NCI-H2107 treated with DMSO at 0.1 percent for 48 hours (cell line): Measurements from ENCODE around the gene PTPRR.
"Not testable (repeated sequence)": the region's sequence is repeated elsewhere in the genome, so short reads cannot be mapped to it uniquely, and the experiment has no call there.

Experiments used
- DNase-seq: peaks from one replicate; lab custom pipeline; 2025; ENCODE audit not compliant: unreplicated experiment; lab: John Stamatoyannopoulos, UW

PTPRR gene

GRCh38 chr12:70749931-70750330 is 170.6 kb downstream of the PTPRR start:
- DNase-seq: no peak

- DNase-seq: no peak
Measured at GRCh38 chr12:70748809-70749208, 171.7 kb downstream of the PTPRR start.

- no peak for DNase-seq
Measured at GRCh38 chr12:70747445-70748260, 172.9 kb downstream of the PTPRR start.

GRCh38 chr12:70745048-70745447 is 175.5 kb downstream of the PTPRR start:
- no peak for DNase-seq

- DNase-seq: no peak
Measured at GRCh38 chr12:70744178-70744577, 176.4 kb downstream of the PTPRR start.

- DNase-seq: no peak
Measured at GRCh38 chr12:70741256-70741655, 179.3 kb downstream of the PTPRR start.

- no peak for DNase-seq
Measured at GRCh38 chr12:70739756-70740155, 180.8 kb downstream of the PTPRR start.

- no peak for DNase-seq
Measured at GRCh38 chr12:70736351-70737133, 184.0 kb downstream of the PTPRR start.

GRCh38 chr12:70735197-70735596 is 185.3 kb downstream of the PTPRR start:
- not testable (repeated sequence) for DNase-seq

GRCh38 chr12:70733385-70733784 is 187.2 kb downstream of the PTPRR start:
- DNase-seq: peak; percentile 36

- DNase-seq: no peak
Measured at GRCh38 chr12:70732287-70732686, 188.3 kb downstream of the PTPRR start.

GRCh38 chr12:70730675-70731180 is 189.8 kb downstream of the PTPRR start:
- no peak for DNase-seq

- DNase-seq: no peak
Measured at GRCh38 chr12:70724444-70724843, 196.1 kb downstream of the PTPRR start.

GRCh38 chr12:70722584-70723343 is 197.8 kb downstream of the PTPRR start:
- no peak for DNase-seq

- no peak for DNase-seq
Measured at GRCh38 chr12:70721656-70722357, 198.7 kb downstream of the PTPRR start.

- no peak for DNase-seq
Measured at GRCh38 chr12:70721216-70721615, 199.3 kb downstream of the PTPRR start.

- no peak for DNase-seq
Measured at GRCh38 chr12:70719672-70720420, 200.7 kb downstream of the PTPRR start.

GRCh38 chr12:70719071-70719470 is 201.5 kb downstream of the PTPRR start:
- no peak for DNase-seq

- DNase-seq: no peak
Measured at GRCh38 chr12:70711831-70712230, 208.7 kb downstream of the PTPRR start.

GRCh38 chr12:70709022-70709421 is 211.5 kb downstream of the PTPRR start:
- no peak for DNase-seq
